GM12864 (cell line): ENCODE measurements around the gene FGA.

Experiments used
- DNase-seq: peaks from one replicate; pipeline ENCODE4 v3.0.0-alpha.2; 2011; ENCODE audit warnings: low read depth
- H3K4me3 ChIP-seq: 2 replicates; pipeline ENCODE4 v1.5.1; 2011; ENCODE audit warnings: mild to moderate bottlenecking, low read depth, low read length, control low read depth
- TF ChIP-seq, protein P1 (sequence below): IDR thresholded peaks from 2 replicates; pipeline ENCODE4 v1.5.1; 2011; ENCODE audit warnings: low read depth, mild to moderate bottlenecking, moderate library complexity, low read length, control low read depth, inconsistent platforms; ENCODE audit errors: missing control alignments

FGA gene

DNA sequence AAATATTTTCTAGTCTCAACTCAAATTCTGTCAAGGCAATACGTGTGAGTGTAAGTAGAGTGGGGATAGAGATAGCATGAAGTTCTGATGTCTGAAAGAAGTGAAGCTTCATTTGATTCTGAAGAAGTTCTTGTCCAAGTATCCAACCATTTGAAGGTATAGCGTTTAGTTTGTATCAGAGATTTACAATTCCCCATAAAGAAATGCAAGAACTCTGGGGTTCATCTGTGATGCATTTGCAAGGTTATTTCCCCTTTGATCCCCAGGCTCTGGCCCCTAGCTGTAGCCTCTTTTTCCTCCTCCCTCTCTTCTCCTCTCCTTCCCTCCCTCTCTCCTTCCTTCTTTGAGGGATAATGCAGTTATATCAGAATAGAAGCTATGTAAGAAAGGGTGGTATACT is 7.8 kb downstream of the FGA start:
- no peak for DNase-seq
- TF ChIP-seq, protein P1, sequence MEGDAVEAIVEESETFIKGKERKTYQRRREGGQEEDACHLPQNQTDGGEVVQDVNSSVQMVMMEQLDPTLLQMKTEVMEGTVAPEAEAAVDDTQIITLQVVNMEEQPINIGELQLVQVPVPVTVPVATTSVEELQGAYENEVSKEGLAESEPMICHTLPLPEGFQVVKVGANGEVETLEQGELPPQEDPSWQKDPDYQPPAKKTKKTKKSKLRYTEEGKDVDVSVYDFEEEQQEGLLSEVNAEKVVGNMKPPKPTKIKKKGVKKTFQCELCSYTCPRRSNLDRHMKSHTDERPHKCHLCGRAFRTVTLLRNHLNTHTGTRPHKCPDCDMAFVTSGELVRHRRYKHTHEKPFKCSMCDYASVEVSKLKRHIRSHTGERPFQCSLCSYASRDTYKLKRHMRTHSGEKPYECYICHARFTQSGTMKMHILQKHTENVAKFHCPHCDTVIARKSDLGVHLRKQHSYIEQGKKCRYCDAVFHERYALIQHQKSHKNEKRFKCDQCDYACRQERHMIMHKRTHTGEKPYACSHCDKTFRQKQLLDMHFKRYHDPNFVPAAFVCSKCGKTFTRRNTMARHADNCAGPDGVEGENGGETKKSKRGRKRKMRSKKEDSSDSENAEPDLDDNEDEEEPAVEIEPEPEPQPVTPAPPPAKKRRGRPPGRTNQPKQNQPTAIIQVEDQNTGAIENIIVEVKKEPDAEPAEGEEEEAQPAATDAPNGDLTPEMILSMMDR = no peak
- no peak overlapping the region for H3K4me3 ChIP-seq

DNA sequence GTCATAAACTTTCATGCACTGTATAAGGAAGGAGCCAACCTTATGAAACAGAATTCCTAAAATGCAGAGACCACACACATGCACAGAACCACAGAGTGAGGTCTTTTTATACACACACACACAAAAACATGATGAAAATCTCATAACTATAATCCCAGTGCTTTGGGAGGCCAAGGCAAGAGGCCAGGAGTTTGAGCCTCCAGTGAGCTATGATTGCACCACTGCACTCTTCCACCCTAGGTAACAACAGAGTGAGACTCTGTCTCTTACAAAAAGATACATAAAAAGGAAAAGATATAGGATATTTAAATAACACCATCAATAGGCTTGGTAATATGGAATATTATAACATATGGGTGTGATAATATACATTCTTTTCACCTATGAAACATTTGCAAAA is 10.6 kb downstream of the FGA start:
- no peak for DNase-seq
- TF ChIP-seq, protein P1 = no peak
- H3K4me3 ChIP-seq = no peak overlapping the region

DNA sequence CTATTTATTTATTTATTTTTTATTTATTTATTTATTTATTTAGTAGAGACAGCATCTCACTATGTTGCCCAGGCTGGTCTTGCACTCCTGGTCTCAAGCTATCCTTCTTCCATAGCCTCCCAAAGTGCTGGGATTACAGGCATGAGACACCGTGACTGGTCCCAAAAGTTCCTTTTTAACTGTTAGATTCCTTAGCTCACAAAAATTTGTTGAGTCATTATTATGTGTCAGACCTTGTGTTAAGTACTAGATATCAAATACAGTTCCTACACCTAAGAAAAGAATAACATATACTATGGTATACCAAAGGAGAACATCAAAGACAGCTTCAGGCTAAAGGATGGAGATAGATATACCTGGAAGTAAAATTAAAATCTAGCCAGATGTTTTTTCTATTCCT is 11.6 kb downstream of the FGA start:
- TF ChIP-seq, protein P1 = no peak
- DNase-seq = no peak

DNA sequence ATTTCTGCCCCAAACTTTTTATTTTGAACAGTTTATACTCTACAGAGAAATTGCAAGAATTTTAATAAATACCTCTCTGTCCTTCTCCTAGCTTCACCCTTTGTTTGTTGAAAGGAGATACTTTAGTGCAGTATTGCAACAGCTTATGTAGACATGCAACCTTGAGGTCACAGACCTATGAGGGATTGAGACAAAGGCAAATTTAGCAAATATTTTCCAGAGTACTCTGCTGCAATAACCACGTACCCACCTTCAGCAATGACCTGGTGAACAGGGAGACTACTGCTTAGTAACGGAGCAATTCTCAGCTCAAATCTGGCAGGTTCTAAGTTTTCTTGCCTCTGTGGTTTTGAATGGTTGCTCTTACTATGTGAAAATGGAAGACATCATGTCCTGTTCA is 13.2 kb downstream of the FGA start:
- H3K4me3 ChIP-seq = no peak overlapping the region
- TF ChIP-seq, protein P1 = no peak
- no peak for DNase-seq

More for the DNA sequence above, 11.6 kb downstream of the FGA start:
- no peak overlapping the region for H3K4me3 ChIP-seq

DNA sequence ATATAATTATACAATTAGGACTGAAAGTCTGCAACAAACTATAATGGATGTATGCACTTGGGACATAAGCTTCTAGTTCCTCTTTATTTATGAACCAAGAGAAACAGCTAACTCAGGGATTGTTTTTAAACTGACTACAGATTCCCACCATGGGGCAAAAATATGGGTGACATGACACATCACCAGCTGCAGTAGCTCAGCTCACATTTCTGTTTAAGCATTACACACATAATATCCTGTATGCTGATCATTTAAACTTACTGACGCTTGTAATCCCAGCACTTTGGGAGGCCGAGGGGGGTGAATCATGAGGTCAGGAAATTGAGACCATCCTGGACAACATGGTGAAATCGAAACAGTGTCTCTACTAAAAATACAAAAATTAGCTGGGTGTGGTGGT is 16.2 kb downstream of the FGA start:
- DNase-seq = no peak
- no peak overlapping the region for H3K4me3 ChIP-seq
- TF ChIP-seq, protein P1 = no peak

DNA sequence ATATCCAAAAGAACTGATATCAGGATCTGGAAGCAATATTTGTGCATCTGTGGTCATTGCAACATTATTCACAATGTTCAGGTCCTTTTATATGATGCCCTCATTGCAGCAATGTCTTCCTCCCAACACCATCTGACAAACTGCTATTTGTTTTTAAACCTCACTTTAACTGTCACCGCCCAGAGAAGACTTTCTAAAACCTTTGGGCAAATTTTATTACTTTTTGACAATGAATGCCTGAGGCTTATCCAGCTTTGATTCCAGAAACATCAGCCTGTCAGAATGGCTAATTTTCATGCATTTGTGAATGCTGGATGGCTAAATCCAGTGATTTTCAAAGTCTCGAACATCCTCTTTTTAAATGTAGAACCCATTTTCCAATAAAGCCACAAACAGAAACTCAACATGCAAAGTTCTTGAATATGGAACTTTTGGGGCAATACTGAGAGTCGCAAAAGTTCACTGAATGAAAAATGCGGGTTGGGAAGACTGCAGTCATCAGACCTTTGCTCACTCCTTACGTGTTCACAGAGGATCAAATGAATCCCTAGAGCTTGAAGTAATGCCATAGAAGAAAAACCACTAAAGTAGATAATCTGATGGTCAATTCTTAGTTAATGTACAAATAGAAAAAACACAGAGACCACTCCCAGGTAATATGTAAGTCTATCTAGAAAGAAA is 17.2 kb downstream of the FGA start:
- TF ChIP-seq, protein P1 = no peak
- DNase-seq = no peak
- no peak overlapping the region for H3K4me3 ChIP-seq

DNA sequence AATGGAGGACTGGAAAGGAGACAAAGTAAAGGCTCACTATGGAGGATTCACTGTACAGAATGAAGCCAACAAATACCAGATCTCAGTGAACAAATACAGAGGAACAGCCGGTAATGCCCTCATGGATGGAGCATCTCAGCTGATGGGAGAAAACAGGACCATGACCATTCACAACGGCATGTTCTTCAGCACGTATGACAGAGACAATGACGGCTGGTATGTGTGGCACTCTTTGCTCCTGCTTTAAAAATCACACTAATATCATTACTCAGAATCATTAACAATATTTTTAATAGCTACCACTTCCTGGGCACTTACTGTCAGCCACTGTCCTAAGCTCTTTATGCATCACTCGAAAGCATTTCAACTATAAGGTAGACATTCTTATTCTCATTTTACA is 21.0 kb downstream of the FGA start:
- DNase-seq = no peak
- TF ChIP-seq, protein P1 = no peak
- no peak overlapping the region for H3K4me3 ChIP-seq
